ENCODE results near the gene CCDC152.
A peak's percentile ranks its signal among the peaks of the same experiment; 100 is the strongest.

Gene CCDC152

DNA sequence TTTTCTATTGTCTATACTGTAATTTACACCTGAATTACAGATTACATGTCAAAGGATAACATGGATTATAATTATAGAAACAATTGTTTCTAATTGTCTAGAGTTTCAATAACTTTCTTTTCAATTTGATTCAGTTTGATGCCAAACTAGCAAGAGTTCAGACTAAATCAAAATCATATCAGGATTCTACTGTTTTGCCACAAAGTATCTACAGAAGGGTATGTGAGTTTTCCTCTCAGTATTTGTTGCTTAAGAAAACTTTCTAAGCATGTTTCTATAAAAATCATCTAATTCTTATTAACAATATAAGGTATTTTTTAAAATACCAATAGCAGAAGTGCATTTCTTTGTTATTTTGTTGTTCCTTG is 42.6 kb downstream of the CCDC152 start:
- no peak overlapping the region for H3K4me3 ChIP-seq (ENCODE audit: low read length)
- no peak for TF ChIP-seq ZNF274 (IDR thresholded peaks at IDR 0.05; ENCODE audit: low read depth, low read length)

DNA sequence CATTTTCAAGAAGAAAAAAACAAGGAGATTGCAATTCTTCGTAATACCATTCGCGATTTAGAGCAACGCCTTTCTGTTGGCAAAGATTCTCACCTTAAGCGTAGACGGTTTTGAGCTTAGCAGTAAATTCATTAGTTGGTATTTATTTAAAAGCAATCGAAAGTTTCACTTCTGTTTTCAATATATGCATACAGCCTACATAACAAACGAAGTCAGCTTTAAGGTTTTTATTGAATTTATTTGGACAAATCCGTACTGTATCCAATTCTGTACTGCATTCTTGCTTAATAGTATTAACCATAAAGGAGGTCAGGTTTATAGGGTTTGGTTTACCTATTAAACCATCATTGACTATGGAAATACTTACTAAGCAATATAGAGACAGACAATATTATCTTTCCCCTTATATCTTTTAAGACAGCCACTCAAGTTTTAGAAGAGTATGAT is 43.1 kb downstream of the CCDC152 start:
- no peak overlapping the region for H3K4me3 ChIP-seq (ENCODE audit: low read length)
- no peak for TF ChIP-seq ZNF274 (IDR thresholded peaks at IDR 0.05; ENCODE audit: low read depth, low read length)

DNA sequence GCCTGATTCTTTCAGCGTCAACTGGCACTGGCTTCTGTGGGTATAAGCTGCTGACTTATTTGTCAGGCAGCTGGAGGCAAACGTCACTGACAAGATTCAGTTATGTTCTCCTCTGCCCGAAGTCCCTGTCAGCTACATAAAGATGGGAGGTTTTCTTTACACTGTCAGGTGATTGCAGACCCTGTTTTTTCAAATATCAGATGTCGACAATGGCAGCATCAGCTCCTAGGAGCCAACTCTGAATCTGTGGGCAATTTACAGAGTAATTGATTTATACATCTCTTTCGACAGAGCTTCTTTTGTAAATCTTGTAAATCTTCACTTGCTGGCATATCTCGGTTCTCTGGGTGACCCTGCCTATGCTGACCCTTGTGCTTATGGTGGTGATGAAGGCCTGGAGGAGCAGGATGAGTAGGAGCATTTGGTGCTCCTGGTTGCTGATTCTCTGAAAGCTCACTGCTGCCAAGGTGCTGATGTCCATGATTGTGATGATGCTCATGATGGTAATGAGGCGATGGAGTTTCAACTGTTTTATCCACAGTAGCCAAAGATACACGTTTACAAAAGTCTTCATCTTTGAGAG is 44.2 kb downstream of the CCDC152 start:
- H3K4me3 ChIP-seq (ENCODE audit: low read length): no peak overlapping the region
- no peak for TF ChIP-seq ZNF274 (IDR thresholded peaks at IDR 0.05; ENCODE audit: low read depth, low read length)

DNA sequence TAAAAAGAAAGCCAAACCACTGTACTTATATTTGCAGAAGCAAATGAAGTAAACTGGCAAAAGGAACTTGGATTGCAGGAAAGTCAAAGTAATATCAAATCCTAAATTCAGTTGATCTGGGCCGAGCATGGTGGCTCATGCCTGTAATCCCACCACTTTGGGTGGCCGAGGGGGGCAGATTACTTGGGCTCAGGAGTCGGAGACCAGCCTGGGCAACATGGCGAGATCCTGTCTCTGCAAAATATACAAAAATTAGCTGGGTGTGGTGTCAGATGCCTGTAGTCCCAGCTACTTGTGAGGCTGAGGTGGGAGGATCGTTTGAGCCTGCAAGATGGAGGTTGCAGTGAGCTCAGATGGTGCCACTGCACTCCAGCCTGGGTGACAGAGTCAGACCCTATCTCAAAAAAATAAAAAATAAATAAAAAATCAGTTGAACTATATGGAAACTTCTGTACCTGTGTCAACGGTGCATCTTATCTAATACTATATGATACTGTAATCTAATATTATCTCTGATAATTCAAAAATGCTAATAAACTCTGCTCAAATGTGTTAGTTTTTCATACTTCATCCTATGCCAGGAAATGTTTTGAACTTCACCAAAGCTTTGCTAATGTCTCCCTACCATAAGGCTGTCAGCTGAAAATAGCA is 45.0 kb downstream of the CCDC152 start:
- no peak for TF ChIP-seq ZNF274 (IDR thresholded peaks at IDR 0.05; ENCODE audit: low read depth, low read length)

DNA sequence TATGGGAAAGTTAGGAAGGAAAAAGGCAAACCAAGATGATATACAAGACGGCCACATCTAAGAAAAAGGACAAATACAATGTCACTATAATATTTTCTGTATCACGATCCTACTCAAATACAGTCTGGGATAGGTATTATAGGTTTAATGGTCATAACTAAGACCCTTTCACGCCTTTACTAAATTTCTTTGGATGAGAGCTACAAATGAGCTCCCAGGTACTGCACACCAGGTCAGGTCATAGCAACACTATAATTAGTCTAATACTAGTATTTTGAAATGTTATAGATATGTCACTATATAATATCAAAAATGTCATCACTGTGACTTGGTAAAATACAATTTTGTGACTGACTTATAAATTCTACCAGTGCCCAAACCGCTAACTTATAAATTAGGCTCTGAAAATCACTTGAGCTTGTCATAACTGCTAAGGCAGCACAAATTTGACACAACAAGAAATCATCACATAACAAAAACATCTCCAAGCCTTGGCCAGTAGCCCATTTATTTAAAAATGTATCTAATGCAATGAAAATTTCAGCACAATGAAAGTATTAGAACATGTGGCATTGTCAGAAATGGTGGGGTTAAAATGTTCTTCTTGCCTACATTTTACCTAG is 48.2 kb downstream of the CCDC152 start:
- no peak for TF ChIP-seq ZNF274 (IDR thresholded peaks at IDR 0.05; ENCODE audit: low read depth, low read length)
- no peak overlapping the region for H3K4me3 ChIP-seq (ENCODE audit: low read length)

More for the DNA sequence above, 45.0 kb downstream of the CCDC152 start:
- H3K4me3 ChIP-seq (ENCODE audit: low read length): no peak overlapping the region

DNA sequence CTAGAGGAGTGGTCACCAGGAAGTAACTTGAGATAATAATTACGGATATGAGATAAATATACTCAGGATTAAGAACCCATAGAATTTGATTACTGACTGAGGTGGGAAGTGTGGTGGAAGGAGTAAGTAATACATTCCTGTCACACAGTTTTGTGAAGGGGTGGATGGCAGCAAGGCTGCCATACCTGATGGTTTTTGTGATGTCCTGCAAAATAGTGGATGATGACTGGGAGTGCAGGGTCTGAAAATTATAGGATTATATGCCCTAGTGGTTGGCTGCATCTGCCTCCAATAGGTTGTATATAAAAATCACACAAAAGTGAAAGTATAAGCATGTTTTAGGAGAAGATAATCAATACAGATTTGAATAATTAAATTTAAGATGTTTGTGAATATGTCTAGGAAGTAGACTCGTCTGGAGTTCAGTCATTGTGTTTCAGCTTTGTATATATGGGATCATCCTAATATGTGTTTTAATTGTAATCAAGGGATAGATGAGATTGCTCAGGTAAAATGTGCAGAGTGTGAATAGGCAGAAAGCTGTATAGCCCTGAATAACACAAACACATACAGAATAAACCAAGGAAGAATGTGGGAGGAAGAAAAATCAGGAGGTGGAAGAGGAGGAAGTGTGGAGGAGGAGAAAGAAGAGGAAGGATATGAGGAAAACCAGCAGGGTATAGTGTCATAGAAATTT is 49.5 kb downstream of the CCDC152 start:
- no peak overlapping the region for H3K4me3 ChIP-seq (ENCODE audit: low read length)
- TF ChIP-seq ZNF274 (IDR thresholded peaks at IDR 0.05; ENCODE audit: low read depth, low read length): no peak

DNA sequence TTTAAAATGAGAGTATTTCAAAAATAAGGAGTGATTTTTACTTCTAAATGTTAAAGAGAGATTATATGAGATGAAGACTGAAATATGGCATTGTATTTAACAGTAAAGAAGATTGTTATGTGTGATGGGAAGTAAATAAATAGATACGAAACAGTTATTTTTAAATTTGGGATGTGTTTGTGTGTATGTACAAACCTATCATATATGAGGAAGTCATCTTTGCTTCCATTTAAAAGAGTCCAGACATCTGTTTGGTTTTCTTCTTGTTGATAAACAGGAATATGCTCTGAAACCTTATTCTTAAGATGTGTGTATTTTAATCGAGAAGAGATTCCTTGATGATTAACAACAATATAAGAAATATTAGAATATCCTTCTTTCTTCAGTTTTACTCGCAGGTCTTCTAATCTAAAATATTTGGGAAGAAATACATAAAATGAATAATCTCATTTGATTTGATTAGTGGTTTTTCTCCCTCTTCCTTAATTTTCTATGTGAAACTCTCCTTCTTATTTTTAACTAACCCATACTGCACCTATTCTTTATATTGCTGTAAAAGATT is 50.2 kb downstream of the CCDC152 start:
- no peak for TF ChIP-seq ZNF274 (IDR thresholded peaks at IDR 0.05; ENCODE audit: low read depth, low read length)

DNA sequence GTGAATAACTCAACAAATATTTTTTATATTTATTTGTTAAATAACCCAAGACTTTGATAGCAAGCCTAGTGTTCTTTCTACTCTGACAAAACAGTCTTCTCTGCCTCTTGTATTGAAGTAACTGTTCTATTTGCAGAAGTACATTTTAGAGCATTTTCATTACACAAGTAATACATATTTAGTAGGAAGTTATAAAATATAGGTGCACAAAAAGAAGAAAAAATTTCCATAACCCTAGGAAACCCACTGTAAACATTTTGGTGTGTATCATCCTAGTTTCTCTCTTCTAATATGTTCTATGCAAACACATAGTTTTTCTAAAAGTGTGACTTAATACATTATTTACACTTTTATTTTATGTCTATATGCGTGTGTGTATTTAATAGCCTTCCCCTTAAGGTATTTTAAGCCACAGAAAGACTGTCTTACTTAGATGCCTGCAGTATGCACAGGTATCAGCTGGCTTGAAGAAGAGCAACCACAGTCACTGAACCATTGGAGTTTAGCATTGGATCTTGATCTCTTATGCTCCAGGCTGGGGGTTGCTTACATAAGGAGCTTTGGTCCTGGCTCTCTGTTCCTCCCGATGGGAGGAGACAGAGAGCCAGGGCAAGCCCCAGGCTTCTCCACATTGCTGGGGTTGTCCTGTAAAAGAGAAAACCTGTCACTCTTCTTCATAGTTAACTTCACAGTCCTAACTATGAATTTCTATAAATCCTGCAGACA is 51.3 kb downstream of the CCDC152 start:
- H3K4me3 ChIP-seq (ENCODE audit: low read length): no peak overlapping the region
- no peak for TF ChIP-seq ZNF274 (IDR thresholded peaks at IDR 0.05; ENCODE audit: low read depth, low read length)

More for the DNA sequence above, 50.2 kb downstream of the CCDC152 start:
- no peak overlapping the region for H3K4me3 ChIP-seq (ENCODE audit: low read length)

DNA sequence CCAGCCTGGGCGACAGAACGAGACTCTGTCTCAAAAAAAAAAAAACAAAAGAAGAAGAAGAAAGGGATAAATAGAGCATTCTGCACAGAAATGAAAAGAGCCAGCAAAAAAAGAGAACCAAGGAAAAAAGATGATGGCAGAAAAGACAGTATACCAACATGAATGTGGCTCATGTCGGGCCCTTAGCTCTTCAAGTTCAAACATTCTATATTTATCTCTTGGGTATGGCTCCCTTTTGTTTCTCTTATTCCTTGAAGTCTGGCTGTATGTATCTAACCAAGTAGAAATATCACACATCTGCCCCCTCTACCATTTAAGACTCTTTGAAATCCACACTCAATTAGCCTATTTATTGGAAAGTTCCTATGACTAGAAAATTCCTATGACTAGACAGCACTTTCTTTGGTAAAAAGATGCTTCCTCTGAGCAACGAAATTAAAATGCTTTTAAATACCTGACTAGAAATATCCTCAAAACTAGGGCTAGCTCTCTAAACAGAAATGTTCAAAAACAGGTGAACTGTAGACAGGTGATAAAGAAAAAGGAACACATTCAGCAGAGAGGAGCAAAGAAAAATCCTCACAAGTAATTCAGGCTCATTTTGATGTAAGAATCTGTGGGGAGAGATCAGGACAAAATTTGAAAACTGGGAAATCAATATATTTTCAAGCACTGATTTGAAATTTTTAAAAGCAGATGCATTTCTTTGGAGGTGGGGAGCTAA is 52.4 kb downstream of the CCDC152 start:
- H3K4me3 ChIP-seq (ENCODE audit: low read length): no peak overlapping the region
- TF ChIP-seq ZNF274 (IDR thresholded peaks at IDR 0.05; ENCODE audit: low read depth, low read length): no peak

DNA sequence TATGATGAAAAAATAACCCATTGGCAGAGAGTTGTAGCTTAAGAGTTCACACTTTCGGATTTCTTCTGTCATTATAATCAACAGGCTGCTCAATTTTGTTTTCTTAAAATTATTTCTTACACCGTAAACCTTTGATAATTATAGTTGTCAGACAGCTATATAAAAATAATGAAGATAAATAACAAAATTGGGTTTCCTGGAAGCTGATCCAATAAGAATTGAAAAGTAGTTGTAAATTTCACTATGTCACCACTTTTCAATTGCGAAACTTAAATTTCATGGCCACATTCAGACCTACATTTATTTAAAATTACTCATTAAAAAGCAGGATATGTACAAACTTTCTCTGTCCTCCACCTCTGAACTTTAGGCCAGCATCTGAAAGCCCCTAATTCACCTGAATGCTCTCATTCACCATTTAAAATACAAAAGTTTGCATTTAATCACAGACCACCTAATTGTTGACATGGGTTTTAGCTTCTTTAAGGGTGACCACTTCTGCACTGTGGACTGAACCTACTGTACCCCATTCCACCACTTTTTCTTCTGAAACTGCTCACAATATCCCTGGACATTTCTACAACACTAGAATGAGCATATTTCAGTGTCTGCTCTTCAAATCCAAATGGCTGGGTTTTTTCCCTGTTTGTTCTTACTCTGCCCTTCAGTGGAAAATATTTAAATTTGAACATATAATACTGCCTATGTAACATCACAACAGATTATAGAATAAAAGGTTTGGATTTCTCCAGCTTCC is 54.4 kb downstream of the CCDC152 start:
- TF ChIP-seq ZNF274 (IDR thresholded peaks at IDR 0.05; ENCODE audit: low read depth, low read length): no peak
- peak overlapping the region; percentile 36; the same call in 1 of the 2 replicates for H3K4me3 ChIP-seq (ENCODE audit: low read length)

DNA sequence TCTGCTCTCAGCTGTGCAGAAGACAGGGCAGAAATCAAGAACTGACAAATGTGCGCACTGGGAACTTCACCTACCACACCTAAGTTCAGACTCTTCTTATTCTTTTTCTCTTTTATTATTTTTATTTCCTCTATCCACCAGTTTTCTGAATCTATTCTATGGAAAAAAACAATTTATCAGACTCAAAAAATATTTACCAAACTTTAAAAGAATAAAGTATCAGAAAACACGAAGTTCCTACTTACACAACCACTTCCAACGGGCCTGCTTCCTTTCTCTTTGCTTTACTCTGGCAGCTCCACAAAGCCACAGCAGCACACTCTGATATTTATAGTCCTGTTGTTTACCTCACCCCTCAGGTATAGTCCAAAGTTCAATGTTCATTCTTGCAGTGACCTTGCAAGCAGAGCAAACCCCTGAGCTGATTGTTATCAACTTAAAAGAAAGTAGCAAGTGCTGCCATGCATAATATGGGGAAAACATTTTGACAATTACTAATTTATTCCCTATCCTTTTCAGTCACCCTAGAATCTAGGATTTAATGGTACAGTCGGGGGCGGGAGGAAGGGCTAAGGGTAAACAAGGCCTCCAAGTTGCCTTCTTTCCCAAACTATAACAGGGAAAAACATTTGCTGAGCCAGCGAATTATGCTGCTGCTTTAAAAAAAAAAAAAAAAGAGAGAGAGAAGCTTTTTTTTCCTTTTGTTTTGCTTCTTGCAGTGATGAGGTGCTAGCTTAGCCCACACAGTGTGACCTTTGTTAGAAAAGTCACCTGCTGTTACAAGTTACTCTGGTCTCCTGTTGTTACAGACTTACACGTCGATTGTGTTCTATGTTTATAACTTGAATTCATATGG is 55.2 kb downstream of the CCDC152 start, which contains the start of gene SELENOP:
Gene SELENOP (minus strand): TSS at position 302 of the 856 bp plus-strand sequence. CDS start 3,539 bp downstream, outside the sequence.
- H3K4me3 ChIP-seq (ENCODE audit: low read length): peak within 1 kb of the TSS; percentile 36; the same call in 1 of the 2 replicates
- no peak for TF ChIP-seq ZNF274 (IDR thresholded peaks at IDR 0.05; ENCODE audit: low read depth, low read length)

All from GM08714 (cell line).